Duodenal mucosa (tissue), 2 donors: ENCODE measurements around the gene SLMAP.

ENCODE experiments used
- H3K27ac ChIP-seq: one replicate; pipeline ENCODE4 v1.7.0; 2013; ENCODE audit warnings: low read depth, low read length
- H3K27me3 ChIP-seq, 2 donors: one replicate each; pipeline ENCODE4 v1.7.0; 2013; ENCODE audit warnings: low read length in 2 of 2, control low read depth in 1 of 2; ENCODE audit not compliant: insufficient read depth in 2 of 2, control insufficient read depth in 1 of 2
- H3K36me3 ChIP-seq, 2 donors: one replicate each; pipeline ENCODE4 v1.7.0; 2013; ENCODE audit warnings: low read length in 2 of 2, control low read depth in 1 of 2; ENCODE audit not compliant: insufficient read depth in 2 of 2, control insufficient read depth in 1 of 2
- H3K4me1 ChIP-seq, 2 donors: one replicate each; pipeline ENCODE4 v1.7.0; 2013; ENCODE audit warnings: low read length in 2 of 2, control low read depth in 1 of 2; ENCODE audit not compliant: insufficient read depth in 2 of 2, control insufficient read depth in 1 of 2
- H3K4me3 ChIP-seq, 2 donors: one replicate each; pipeline ENCODE4 v1.7.0; 2013; ENCODE audit warnings: low read length in 2 of 2, low read depth in 1 of 2
- H3K9ac ChIP-seq, 2 donors: one replicate each; pipeline ENCODE4 v1.7.0; 2013; ENCODE audit warnings: low read length in 2 of 2, low read depth in 1 of 2
- H3K9me3 ChIP-seq, 2 donors: one replicate each; pipeline ENCODE4 v1.7.0; 2013; ENCODE audit warnings: low read length in 2 of 2, control low read depth in 1 of 2; ENCODE audit not compliant: control insufficient read depth in 1 of 2

The SLMAP gene

DNA sequence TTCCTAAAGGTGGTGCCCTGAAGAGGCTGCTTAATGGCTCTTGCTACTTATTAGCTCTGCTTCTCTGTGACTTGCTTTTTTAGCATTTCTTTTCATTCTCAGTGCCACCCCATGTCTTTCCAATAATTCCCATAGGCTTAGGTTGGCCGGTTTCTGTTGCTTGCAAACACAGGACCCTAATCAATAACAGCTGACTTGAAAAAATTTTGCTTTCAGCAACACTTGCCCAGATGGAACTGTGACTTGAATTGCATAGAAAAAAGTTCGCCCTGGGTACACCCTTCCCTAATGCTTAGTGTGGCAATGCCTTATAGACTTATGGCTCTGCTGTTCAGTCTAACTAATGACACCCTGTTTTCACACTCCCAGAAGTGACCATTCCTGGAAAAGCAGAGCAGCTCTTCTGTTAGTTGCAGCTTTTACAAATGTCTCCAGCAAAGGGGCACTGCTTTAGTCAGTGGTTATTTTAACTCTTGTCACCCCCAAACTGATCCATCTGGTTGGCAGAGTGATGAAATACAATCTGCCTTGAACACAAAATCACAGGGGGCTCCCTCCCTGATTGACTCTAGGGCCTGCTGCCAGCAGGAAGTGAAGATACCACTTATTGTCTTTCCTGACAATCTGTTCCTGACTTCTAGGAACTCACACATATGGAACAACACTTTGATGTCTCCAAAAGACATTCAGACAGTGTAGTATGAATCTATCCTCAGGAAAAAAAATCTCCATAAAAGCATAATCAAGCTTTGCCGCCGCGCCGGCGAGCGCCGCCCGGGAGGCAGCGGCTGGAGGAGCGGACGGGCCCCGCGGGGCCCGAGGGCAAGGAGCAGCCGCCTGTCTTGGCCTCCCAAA is 9.7 kb upstream of the SLMAP start:
- Histone ChIP-seq H3K4me3 (no peak overlapping the region), H3K36me3 (no peaks in the 10 kb centered on the region), H3K9ac (no peak overlapping the region), H3K27me3 (no peaks in the 10 kb centered on the region), H3K4me1 (no peaks in the 10 kb centered on the region), H3K9me3 (no peaks in the 10 kb centered on the region), H3K27ac (no peak overlapping the region)

DNA sequence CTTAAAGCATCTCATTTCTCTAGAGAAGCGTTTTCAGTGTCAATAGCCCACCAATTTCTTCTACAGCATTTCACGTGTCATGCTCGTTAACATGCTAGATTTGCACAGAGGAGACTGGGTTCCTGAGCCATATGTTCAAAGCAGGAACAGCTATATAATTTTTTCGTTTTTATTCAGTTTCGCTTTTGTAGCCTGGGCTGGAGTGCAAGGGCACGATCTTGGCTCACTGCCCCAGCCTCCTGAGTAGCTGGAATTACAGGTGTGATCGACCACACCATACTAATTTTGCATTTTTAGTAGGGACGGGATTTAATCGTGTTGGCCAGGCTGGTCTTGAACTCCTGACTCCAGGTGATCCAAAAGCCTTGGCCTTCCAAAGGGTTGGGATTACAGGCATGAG is 6.6 kb upstream of the SLMAP start:
- no peak overlapping the region for H3K27ac ChIP-seq
- H3K4me1 ChIP-seq, result peaks cover 0 to 5% of the 10 kb centered on the region in 2 donors
- H3K4me3 ChIP-seq, result peak overlapping the region; percentile 20 to 61
- H3K27me3 ChIP-seq, result no peaks in the 10 kb centered on the region
- no peaks in the 10 kb centered on the region for H3K9me3 ChIP-seq
- peak overlapping the region in 1 of 2 donors; percentile 34 for H3K9ac ChIP-seq
- no peaks in the 10 kb centered on the region for H3K36me3 ChIP-seq

DNA sequence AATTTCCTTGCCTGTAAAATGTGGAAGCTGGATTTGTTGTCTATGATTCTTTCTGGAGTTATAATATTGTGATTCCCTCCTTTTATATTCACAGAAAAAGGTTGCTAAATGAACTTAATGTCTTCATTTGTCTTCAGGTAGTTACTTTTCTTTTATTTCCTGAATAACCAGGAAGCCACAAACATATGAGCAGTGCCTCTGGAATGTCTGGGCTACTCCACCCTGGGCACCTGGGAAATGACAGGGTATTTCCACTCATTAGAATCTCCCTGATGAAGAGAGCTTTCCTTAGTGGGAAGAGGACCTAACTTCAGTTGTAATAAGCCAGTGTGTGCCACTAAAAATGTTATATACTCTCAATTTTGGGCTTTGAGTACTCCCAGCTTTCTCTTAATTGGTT is 3.8 kb upstream of the SLMAP start:
- Histone ChIP-seq H3K27ac (no peak overlapping the region), H3K9ac (peak overlapping the region in 1 of 2 donors; percentile 13)

DNA sequence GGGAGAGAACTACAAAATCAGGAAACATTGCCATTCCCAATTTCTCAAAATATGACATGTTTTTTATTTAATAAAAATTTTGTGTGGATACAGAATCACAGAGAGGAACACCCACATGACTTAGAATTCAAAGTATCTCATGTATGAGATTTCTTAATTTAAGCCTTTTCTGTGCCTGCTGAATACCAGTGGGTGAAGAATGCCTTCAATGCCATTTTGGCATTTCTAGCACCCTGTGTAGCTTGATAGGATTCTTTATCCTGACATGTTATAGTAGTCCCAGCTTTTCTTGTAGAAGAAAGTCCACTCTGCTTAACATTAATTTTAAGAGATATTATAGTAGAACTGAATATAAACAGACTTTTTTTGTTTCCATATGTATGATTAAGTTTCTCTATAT is 3.1 kb upstream of the SLMAP start:
- H3K27ac ChIP-seq, result no peak overlapping the region
- no peak overlapping the region for H3K4me3 ChIP-seq
- H3K9ac ChIP-seq, result no peak overlapping the region
- H3K27me3 ChIP-seq, result no peaks in the 10 kb centered on the region
- no peaks in the 10 kb centered on the region for H3K9me3 ChIP-seq
- H3K36me3 ChIP-seq, result no peaks in the 10 kb centered on the region
- H3K4me1 ChIP-seq, result peaks cover 5 to 10% of the 10 kb centered on the region in 2 donors

More for the DNA sequence above, 3.8 kb upstream of the SLMAP start:
- Histone ChIP-seq H3K27me3 (no peaks in the 10 kb centered on the region), H3K4me1 (peaks cover 3 to 5% of the 10 kb centered on the region in 2 donors), H3K4me3 (no peak overlapping the region), H3K36me3 (no peaks in the 10 kb centered on the region), H3K9me3 (no peaks in the 10 kb centered on the region)

DNA sequence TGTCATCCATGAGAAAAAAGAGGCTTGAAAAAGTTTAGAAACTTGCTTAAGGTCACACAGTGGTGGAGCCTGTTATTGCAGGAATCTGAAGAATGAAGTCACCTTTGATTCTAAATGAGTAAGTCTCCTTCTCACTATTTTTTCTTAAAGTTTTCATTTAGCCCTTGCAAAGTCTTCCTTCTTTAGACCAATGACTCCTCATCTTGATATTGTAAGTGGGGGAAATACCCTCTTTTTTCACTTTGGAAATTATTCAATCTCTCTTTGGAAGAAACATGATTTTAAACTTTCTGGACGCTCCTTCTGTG is 787 bp upstream of the SLMAP start:
- peak overlapping the region; percentile 83 for H3K27ac ChIP-seq
- no peaks in the 10 kb centered on the region for H3K9me3 ChIP-seq
- peaks cover 0 to 6% of the 10 kb centered on the region in 2 donors for H3K36me3 ChIP-seq
- peak overlapping the region; percentile 75 to 84 for H3K9ac ChIP-seq
- H3K4me1 ChIP-seq, result peaks cover 18 to 22% of the 10 kb centered on the region in 2 donors
- peak overlapping the region; percentile 88 to 89 for H3K4me3 ChIP-seq
- H3K27me3 ChIP-seq, result no peaks in the 10 kb centered on the region

DNA sequence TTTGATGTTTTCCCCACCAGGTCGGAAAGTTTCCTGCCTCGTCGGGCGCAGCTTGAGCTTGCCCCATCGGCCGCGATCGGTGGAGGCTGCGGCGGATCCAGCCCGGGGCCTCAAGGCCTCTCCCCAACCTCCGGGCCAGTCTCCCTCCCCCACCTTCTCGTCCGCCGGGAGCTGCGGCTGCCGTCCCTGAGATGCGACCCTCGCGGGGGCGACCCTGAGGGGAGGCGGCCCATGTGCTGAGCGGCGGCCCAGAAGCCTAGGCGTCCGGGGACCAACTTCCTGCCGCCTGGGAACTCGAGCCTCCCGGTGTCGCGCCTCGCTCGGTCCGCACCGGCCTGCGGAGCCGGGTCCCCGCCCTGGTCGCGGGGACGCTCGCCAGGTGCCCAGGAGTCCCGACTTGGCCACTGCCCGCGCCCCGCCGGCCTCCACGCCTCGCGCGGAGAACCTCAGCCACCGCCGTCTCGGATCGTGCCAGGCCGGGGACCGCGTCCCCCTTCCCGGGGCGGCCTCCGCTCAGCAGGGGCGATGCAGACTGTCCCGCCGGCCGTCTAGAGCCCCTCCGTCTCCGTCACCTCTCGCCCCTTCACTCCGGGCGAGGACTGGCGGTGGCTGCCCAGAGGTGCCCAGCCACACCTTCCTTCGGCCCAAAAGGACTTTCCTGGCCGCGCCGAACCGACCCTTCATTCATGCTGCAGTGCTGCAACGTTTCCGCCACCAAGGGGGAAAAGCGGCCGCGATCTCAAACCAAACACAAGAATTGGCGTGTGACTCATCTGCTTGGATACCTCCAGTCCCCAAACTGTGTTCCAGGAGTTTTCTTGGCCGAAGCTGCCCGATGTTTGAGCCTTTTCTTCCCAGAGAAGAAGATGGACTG is 656 bp downstream of the SLMAP start:
- peaks cover 18 to 22% of the 10 kb centered on the region in 2 donors for H3K4me1 ChIP-seq
- H3K9me3 ChIP-seq, result no peaks in the 10 kb centered on the region

DNA sequence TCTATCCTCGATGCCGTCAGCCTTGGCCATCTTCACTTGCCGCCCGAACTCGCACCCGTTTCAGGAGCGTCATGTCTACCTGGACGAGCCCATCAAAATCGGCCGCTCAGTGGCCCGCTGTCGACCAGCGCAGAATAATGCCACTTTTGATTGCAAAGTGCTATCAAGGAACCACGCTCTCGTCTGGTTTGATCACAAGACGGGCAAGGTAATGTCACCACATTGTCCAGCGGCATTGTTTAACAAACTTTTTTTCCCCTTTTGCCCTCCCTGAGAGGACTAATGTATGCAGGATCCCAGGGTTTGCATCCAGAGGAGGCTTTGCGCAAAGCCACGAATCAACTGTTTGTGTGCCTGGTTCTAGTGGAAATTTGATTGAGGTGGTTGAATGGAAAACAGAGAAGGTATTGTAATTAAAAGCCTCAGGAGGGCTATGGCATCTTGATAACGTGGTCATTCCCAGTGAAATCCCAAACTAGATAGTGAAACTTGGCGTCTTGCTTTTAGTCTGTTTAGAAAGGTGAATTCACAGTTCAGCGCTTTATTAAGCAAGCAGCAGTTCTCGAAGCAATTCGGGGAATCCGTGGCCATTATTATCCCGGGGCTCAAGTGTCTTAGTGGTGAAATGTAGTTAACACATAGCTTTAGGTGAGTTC is 1.7 kb downstream of the SLMAP start:
- Histone ChIP-seq H3K9ac (peak overlapping the region; percentile 75 to 84), H3K4me3 (peak overlapping the region; percentile 88 to 89), H3K9me3 (no peaks in the 10 kb centered on the region), H3K36me3 (peaks cover 0 to 9% of the 10 kb centered on the region in 2 donors), H3K27ac (no peak overlapping the region), H3K4me1 (peaks cover 14 to 22% of the 10 kb centered on the region in 2 donors), H3K27me3 (no peaks in the 10 kb centered on the region)

More for the DNA sequence above, 656 bp downstream of the SLMAP start:
- Histone ChIP-seq H3K27me3 (no peaks in the 10 kb centered on the region), H3K36me3 (peaks cover 0 to 9% of the 10 kb centered on the region in 2 donors), H3K9ac (peak overlapping the region; percentile 75 to 84), H3K27ac (peak overlapping the region; percentile 83), H3K4me3 (peak overlapping the region; percentile 88 to 89)

DNA sequence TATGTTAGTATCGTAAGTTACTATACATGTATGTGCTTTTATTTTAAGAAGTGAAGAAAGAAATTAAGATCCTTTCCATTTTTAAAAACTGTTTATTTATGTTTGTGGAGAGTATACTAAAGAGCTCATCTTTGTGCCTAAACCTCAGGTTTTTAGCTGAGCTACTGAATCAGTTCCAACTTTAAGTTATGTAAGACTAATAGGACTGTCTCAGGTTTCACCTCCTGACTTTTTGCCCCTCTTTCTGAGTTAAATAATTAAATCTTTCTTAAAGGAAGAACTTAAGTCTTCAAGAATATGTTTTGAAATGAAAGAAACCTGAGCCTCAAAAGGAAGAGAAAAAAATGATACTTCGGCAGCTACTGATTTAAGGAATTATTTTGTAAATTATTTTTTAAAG is 2.6 kb downstream of the SLMAP start:
- Histone ChIP-seq H3K4me1 (peaks cover 14 to 26% of the 10 kb centered on the region in 2 donors), H3K36me3 (peaks cover 0 to 9% of the 10 kb centered on the region in 2 donors), H3K27me3 (no peaks in the 10 kb centered on the region), H3K27ac (no peak overlapping the region), H3K9me3 (no peaks in the 10 kb centered on the region), H3K4me3 (peak overlapping the region; percentile 88 to 89), H3K9ac (peak overlapping the region in 1 of 2 donors; percentile 84)

DNA sequence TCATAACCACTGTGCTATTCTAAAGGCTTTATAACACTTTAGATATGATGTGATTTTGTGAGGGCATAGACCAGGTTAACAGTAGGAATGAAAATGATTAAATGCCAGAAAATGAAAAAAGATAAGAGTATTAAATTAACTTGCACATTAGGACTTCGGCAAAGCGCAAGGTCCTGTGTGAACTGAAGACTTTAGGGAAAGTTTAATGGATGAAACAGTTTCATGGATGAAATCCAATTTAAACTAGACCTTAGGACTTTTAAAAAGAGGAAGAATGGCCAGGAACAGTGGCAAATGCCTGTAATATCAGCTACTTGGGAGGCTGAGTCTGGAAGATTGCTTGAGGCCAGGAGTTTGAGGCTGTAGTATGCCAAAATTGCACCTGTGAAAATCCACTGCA is 8.7 kb downstream of the SLMAP start:
- no peaks in the 10 kb centered on the region for H3K27me3 ChIP-seq
- peaks cover 10 to 15% of the 10 kb centered on the region in 2 donors for H3K4me1 ChIP-seq
- H3K4me3 ChIP-seq, result no peak overlapping the region
- H3K36me3 ChIP-seq, result peaks cover 3 to 10% of the 10 kb centered on the region in 2 donors
- H3K9ac ChIP-seq, result no peak overlapping the region
- no peaks in the 10 kb centered on the region for H3K9me3 ChIP-seq
- no peak overlapping the region for H3K27ac ChIP-seq
